ENCODE data around the gene HSPA1B.

Gene HSPA1B

GRCh38 chr6:31830886-31831335 lies 3.4 kb downstream of the HSPA1B start:
- Histone ChIP-seq H3K27me3 (ENCODE audit: insufficient read depth, low read length, poor library complexity, severe bottlenecking) (peaks cover 7% of the 10 kb centered on the region), H3K79me2 (ENCODE audit: insufficient read depth, low read length) (peaks cover 36% of the 10 kb centered on the region), H3K4me3 (ENCODE audit: low read length, poor library complexity, severe bottlenecking) (peak overlapping the region; percentile 77), H2AFZ (ENCODE audit: low read length) (peak overlapping the region; percentile 36; the same call in 1 of the 2 replicates), H3F3A (ENCODE audit: low read depth) (peaks cover 3% of the 10 kb centered on the region; the same call in 1 of the 2 replicates), H3K9me2 (replicated peaks; ENCODE audit: low read depth, low read length) (no peaks in the 10 kb centered on the region), H3K9ac (ENCODE audit: low read depth, low read length, poor library complexity, severe bottlenecking) (peak overlapping the region; percentile 75), H3K4me2 (ENCODE audit: low read depth, low read length, poor library complexity, severe bottlenecking) (peak overlapping the region; percentile 73), H3K9me3 (ENCODE audit: insufficient read depth, low read depth, low read length) (no peaks in the 10 kb centered on the region), H4K20me1 (ENCODE audit: insufficient read depth, low read length, poor library complexity, severe bottlenecking) (peaks cover 8% of the 10 kb centered on the region), H3K36me3 (ENCODE audit: insufficient read depth, low read length) (no peaks in the 10 kb centered on the region; the same call in 1 of the 2 replicates), H3K4me1 (ENCODE audit: insufficient read depth, low read length, poor library complexity, severe bottlenecking) (peaks cover 8% of the 10 kb centered on the region)
- TF ChIP-seq EZH2phosphoT487 (IDR thresholded peaks at IDR 0.05; ENCODE audit: borderline replicate concordance) (no peak), CTCF (conservative IDR thresholded peaks at IDR 0.05; ENCODE audit: low read length) (no peak)

GRCh38 chr6:31831350-31832215 lies 4.0 kb downstream of the HSPA1B start:
- H3K4me2 ChIP-seq (ENCODE audit: low read depth, low read length, poor library complexity, severe bottlenecking) = peak overlapping the region; percentile 73
- peaks cover 3% of the 10 kb centered on the region; the same call in 1 of the 2 replicates for H3F3A ChIP-seq (ENCODE audit: low read depth)
- peaks cover 15% of the 10 kb centered on the region for H4K20me1 ChIP-seq (ENCODE audit: insufficient read depth, low read length, poor library complexity, severe bottlenecking)
- H3K4me1 ChIP-seq (ENCODE audit: insufficient read depth, low read length, poor library complexity, severe bottlenecking) = peaks cover 15% of the 10 kb centered on the region
- no peak overlapping the region for H2AFZ ChIP-seq (ENCODE audit: low read length)
- H3K9me2 ChIP-seq (replicated peaks; ENCODE audit: low read depth, low read length) = no peaks in the 10 kb centered on the region
- no peak for TF ChIP-seq EZH2phosphoT487 (IDR thresholded peaks at IDR 0.05; ENCODE audit: borderline replicate concordance)
- TF ChIP-seq CTCF (conservative IDR thresholded peaks at IDR 0.05; ENCODE audit: low read length) = no peak
- H3K79me2 ChIP-seq (ENCODE audit: insufficient read depth, low read length) = peaks cover 43% of the 10 kb centered on the region
- no peaks in the 10 kb centered on the region; the same call in 1 of the 2 replicates for H3K36me3 ChIP-seq (ENCODE audit: insufficient read depth, low read length)
- H3K9ac ChIP-seq (ENCODE audit: low read depth, low read length, poor library complexity, severe bottlenecking) = peak overlapping the region; percentile 75
- no peaks in the 10 kb centered on the region for H3K9me3 ChIP-seq (ENCODE audit: insufficient read depth, low read depth, low read length)
- peak overlapping the region; percentile 77 for H3K4me3 ChIP-seq (ENCODE audit: low read length, poor library complexity, severe bottlenecking)
- H3K27me3 ChIP-seq (ENCODE audit: insufficient read depth, low read length, poor library complexity, severe bottlenecking) = peaks cover 7% of the 10 kb centered on the region

- peaks cover 45% of the 10 kb centered on the region for H4K20me1 ChIP-seq (ENCODE audit: insufficient read depth, low read length, poor library complexity, severe bottlenecking)
These were observed 7.1 kb downstream of the HSPA1B start for GRCh38 chr6:31834367-31835250.

More at GRCh38 chr6:31834367-31835250, 7.1 kb downstream of the HSPA1B start:
- H3K4me2 ChIP-seq (ENCODE audit: low read depth, low read length, poor library complexity, severe bottlenecking) = peak overlapping the region; percentile 100
- H3K9me2 ChIP-seq (replicated peaks; ENCODE audit: low read depth, low read length) = no peaks in the 10 kb centered on the region
- peak overlapping the region; percentile 99 for H3K9ac ChIP-seq (ENCODE audit: low read depth, low read length, poor library complexity, severe bottlenecking)
- no peaks in the 10 kb centered on the region for H3K9me3 ChIP-seq (ENCODE audit: insufficient read depth, low read depth, low read length)
- H3K4me3 ChIP-seq (ENCODE audit: low read length, poor library complexity, severe bottlenecking) = peak overlapping the region; percentile 97
- peak overlapping the region; percentile 75 for H2AFZ ChIP-seq (ENCODE audit: low read length)
- H3K27me3 ChIP-seq (ENCODE audit: insufficient read depth, low read length, poor library complexity, severe bottlenecking) = peaks cover 7% of the 10 kb centered on the region
- TF ChIP-seq EZH2phosphoT487 (IDR thresholded peaks at IDR 0.05; ENCODE audit: borderline replicate concordance) (no peak), CTCF (conservative IDR thresholded peaks at IDR 0.05; ENCODE audit: low read length) (no peak)
- peaks cover 12% of the 10 kb centered on the region for H3F3A ChIP-seq (ENCODE audit: low read depth)
- peaks cover 29% of the 10 kb centered on the region for H3K36me3 ChIP-seq (ENCODE audit: insufficient read depth, low read length)
- H3K4me1 ChIP-seq (ENCODE audit: insufficient read depth, low read length, poor library complexity, severe bottlenecking) = peaks cover 40% of the 10 kb centered on the region
- H3K79me2 ChIP-seq (ENCODE audit: insufficient read depth, low read length) = peaks cover 71% of the 10 kb centered on the region
